GM18520 (cell line): Measurements from ENCODE around the gene LSAMP.
"Not testable (repeated sequence)": the region's sequence is repeated elsewhere in the genome, so short reads cannot be mapped to it uniquely, and the experiment has no call there.

Experiments
- ATAC-seq: cut with Tn5 transposase; IDR thresholded peaks from one replicate; pipeline ENCODE4 v1.9.1; 2021; ENCODE audit not compliant: unreplicated experiment

Gene LSAMP

GRCh38 chr3:115859002-115859807 lies 586.1 kb downstream of the LSAMP start:
- ATAC-seq = no peak

- no peak for ATAC-seq
Measured at GRCh38 chr3:115857518-115858136, 587.7 kb downstream of the LSAMP start.

- no peak for ATAC-seq
Measured at GRCh38 chr3:115855911-115856310, 589.4 kb downstream of the LSAMP start.

- ATAC-seq = no peak
Measured at GRCh38 chr3:115853104-115853503, 592.2 kb downstream of the LSAMP start.

GRCh38 chr3:115852278-115852677 lies 593.0 kb downstream of the LSAMP start:
- no peak for ATAC-seq

GRCh38 chr3:115851571-115851970 lies 593.7 kb downstream of the LSAMP start:
- no peak for ATAC-seq

- no peak for ATAC-seq
Measured at GRCh38 chr3:115848641-115849040, 596.6 kb downstream of the LSAMP start.

GRCh38 chr3:115845986-115846385 lies 599.3 kb downstream of the LSAMP start:
- no peak for ATAC-seq

- not testable (repeated sequence) for ATAC-seq
Measured at GRCh38 chr3:115844729-115845128, 600.6 kb downstream of the LSAMP start.

- no peak for ATAC-seq
Measured at GRCh38 chr3:115843206-115843605, 602.1 kb downstream of the LSAMP start.

GRCh38 chr3:115839246-115839645 lies 606.0 kb downstream of the LSAMP start:
- no peak for ATAC-seq

GRCh38 chr3:115838786-115839185 lies 606.5 kb downstream of the LSAMP start:
- no peak for ATAC-seq

- no peak for ATAC-seq
Measured at GRCh38 chr3:115836944-115837343, 608.3 kb downstream of the LSAMP start.

GRCh38 chr3:115835946-115836345 lies 609.3 kb downstream of the LSAMP start:
- ATAC-seq = no peak

GRCh38 chr3:115834068-115834467 lies 611.2 kb downstream of the LSAMP start:
- ATAC-seq = no peak

GRCh38 chr3:115833074-115833473 lies 612.2 kb downstream of the LSAMP start:
- no peak for ATAC-seq

GRCh38 chr3:115832265-115832664 lies 613.0 kb downstream of the LSAMP start:
- no peak for ATAC-seq

GRCh38 chr3:115831864-115832263 lies 613.4 kb downstream of the LSAMP start:
- ATAC-seq = no peak

- no peak for ATAC-seq
Measured at GRCh38 chr3:115830764-115831395, 614.4 kb downstream of the LSAMP start.

GRCh38 chr3:115828401-115828800 lies 616.9 kb downstream of the LSAMP start:
- no peak for ATAC-seq

- ATAC-seq = no peak
Measured at GRCh38 chr3:115827495-115827894, 617.8 kb downstream of the LSAMP start.

GRCh38 chr3:115825046-115825445 lies 620.2 kb downstream of the LSAMP start:
- ATAC-seq = no peak
